Common myeloid progenitor, CD34-positive (primary cell): ENCODE measurements around the gene RGS11.

Experiments used
- CTCF ChIA-PET: fragments of 350-600 bp; sonication (Branson Sonifier 250); formaldehyde crosslinking; loops from one replicate; lab custom pipeline; 2021; ENCODE audit warnings: antibody characterized with exemption; lab: Charles Lee
- POLR2A ChIA-PET: fragments of 350-600 bp; sonication (Branson Sonifier 250); formaldehyde crosslinking; loops from one replicate; lab custom pipeline; 2021; ENCODE audit warnings: antibody characterized with exemption; lab: Charles Lee
- DNase-seq, 3 donors: peaks; one replicate each; pipeline versions ENCODE4 v3.0.0 to v3.0.0-alpha.2; 2013
- H3K27ac ChIP-seq, 2 experiments: 1 replicate in 1 of 2; 2 replicates in 1 of 2; pipeline ENCODE4 v1.7.0; 2013; ENCODE audit warnings: inconsistent platforms in 2 of 2, low read length in 2 of 2, mild to moderate bottlenecking in 2 of 2, low read depth in 1 of 2, moderate library complexity in 1 of 2; ENCODE audit not compliant: severe bottlenecking in 2 of 2, insufficient read depth in 1 of 2, poor library complexity in 1 of 2
- H3K27me3 ChIP-seq, 5 experiments: replicated peaks in 2 of 5; 1 replicate in 3 of 5; 2 replicates in 2 of 5; pipeline versions ENCODE4 v1.6.1 to v1.7.0; 2013; ENCODE audit warnings: low read length in 4 of 5, mild to moderate bottlenecking in 2 of 5, moderate library complexity in 2 of 5, inconsistent platforms in 1 of 5; ENCODE audit not compliant: insufficient read depth in 5 of 5, control insufficient read depth in 4 of 5
- H3K36me3 ChIP-seq, 4 experiments: 1 replicate in 2 of 4; 2 replicates in 2 of 4; pipeline versions ENCODE4 v1.6.1 to v1.7.0; 2013; ENCODE audit warnings: low read length in 3 of 4, control low read depth in 1 of 4, mild to moderate bottlenecking in 1 of 4; ENCODE audit not compliant: control insufficient read depth in 4 of 4, insufficient read depth in 4 of 4
- H3K4me1 ChIP-seq, 4 experiments: 1 replicate in 3 of 4; 2 replicates in 1 of 4; pipeline versions ENCODE4 v1.6.1 to v1.7.1; 2013; ENCODE audit warnings: low read length in 3 of 4, mild to moderate bottlenecking in 3 of 4, control low read depth in 1 of 4, inconsistent platforms in 1 of 4, moderate library complexity in 1 of 4; ENCODE audit not compliant: control insufficient read depth in 4 of 4, insufficient read depth in 4 of 4; ENCODE audit errors: control extremely low read depth in 1 of 4
- H3K4me3 ChIP-seq, 7 experiments: 1 replicate in 4 of 7; 2 replicates in 3 of 7; pipeline versions ENCODE4 v1.5.1 to v1.7.0; 2013; ENCODE audit warnings: mild to moderate bottlenecking in 7 of 7, low read length in 6 of 7, moderate library complexity in 6 of 7, inconsistent platforms in 2 of 7, low read depth in 2 of 7, control low read depth in 1 of 7; ENCODE audit not compliant: insufficient read depth in 4 of 7, control insufficient read depth in 1 of 7; ENCODE audit errors: extremely low read depth in 1 of 7
- H3K9me3 ChIP-seq, 5 experiments: 1 replicate in 4 of 5; 2 replicates in 1 of 5; pipeline versions ENCODE4 v1.6.1 to v1.7.1; 2013; ENCODE audit warnings: low read length in 4 of 5, mild to moderate bottlenecking in 2 of 5, inconsistent platforms in 1 of 5, low read depth in 1 of 5, moderate library complexity in 1 of 5; ENCODE audit not compliant: control insufficient read depth in 4 of 5, insufficient read depth in 2 of 5; ENCODE audit errors: control extremely low read depth in 1 of 5
- WGBS: methylation state at CpG from one replicate; pipeline ENCODE4 v1.1.5; 2013; ENCODE audit not compliant: insufficient coverage; 5-methylcytosine and 5-hydroxymethylcytosine counted together

The RGS11 gene

GRCh38 chr16:275041-275641 is 603 bp downstream of the RGS11 start:
- CTCF ChIA-PET = no interaction called here
- DNase-seq = peak in 1 of 3 donors; percentile 35
- 1% methylated on average over 31 of the region's 58 CpGs for WGBS
- Histone ChIP-seq H3K27me3 (peaks cover 0 to 35% (median 7%) of the 10 kb centered on the region in 5 experiments), H3K36me3 (no peaks in the 10 kb centered on the region), H3K27ac (no peak overlapping the region), H3K9me3 (no peaks in the 10 kb centered on the region), H3K4me1 (peaks cover 0 to 26% (median 15%) of the 10 kb centered on the region in 4 experiments), H3K4me3 (peak overlapping the region in 6 of 7 experiments; percentile 22 to 69 (median 44))
- POLR2A ChIA-PET = no interaction called here

DNA sequence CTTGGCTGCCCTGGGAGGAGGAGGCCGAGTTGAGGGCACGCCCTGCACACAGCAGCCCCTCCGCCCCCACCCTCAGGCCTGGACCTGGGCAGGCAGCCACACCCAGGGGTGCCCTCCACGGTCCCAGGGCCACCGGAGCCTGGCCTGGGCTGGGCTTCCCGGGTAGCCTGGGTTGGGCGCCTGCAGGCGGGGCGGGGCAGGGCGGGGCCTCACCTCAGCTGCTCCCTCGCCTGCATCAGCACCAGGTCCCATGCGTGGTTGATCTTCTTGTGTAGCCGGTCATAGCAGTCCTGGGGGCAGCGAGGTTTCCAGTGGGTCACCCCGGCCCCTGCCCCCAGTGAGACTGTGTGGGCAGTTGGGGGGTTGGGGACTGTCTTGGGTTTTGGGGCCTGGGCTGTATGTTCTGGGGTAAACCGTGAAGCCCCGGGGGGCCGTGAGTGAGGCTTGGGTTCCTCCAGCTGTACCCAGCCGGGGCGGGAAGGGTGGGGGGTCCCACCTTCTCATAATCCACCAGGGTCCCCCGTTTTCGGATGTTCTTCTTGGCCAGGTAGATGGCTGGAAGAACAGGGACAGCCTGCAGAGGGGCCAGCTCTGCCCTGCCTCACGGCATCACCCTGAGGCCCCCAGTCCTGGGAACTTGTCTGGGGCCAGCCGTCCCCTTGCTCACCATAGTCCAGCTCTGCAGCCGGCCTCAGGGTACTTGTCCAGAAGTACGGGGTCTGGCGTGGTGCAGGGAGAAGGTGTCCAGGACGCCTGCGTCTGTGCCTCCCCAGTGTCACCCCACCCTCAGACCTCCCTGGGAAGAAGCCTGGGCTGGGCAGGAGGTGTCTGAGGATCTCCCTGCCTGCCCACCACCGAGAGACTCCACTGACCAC is 2.0 kb downstream of the RGS11 start:
- WGBS = 94% methylated on average over 15 of the region's 30 CpGs
- Histone ChIP-seq H3K36me3 (no peaks in the 10 kb centered on the region), H3K4me1 (peaks cover 0 to 14% (median 7%) of the 10 kb centered on the region in 4 experiments), H3K4me3 (no peak overlapping the region), H3K27ac (no peak overlapping the region), H3K9me3 (no peaks in the 10 kb centered on the region), H3K27me3 (peaks cover 0 to 27% (median 7%) of the 10 kb centered on the region in 5 experiments)
- POLR2A ChIA-PET = no interaction called here
- no peak for DNase-seq
- CTCF ChIA-PET = no interaction called here

GRCh38 chr16:272633-273546 is 2.9 kb downstream of the RGS11 start:
- Histone ChIP-seq H3K36me3 (no peaks in the 10 kb centered on the region), H3K9me3 (no peaks in the 10 kb centered on the region), H3K4me3 (no peak overlapping the region), H3K4me1 (peaks cover 0 to 9% (median 6%) of the 10 kb centered on the region in 4 experiments), H3K27ac (no peak overlapping the region), H3K27me3 (peaks cover 0 to 27% (median 7%) of the 10 kb centered on the region in 5 experiments)
- no peak for DNase-seq
- 96% methylated on average over 34 of the region's 36 CpGs for WGBS
- ChIA-PET CTCF (no interaction called here), POLR2A (no interaction called here)

DNA sequence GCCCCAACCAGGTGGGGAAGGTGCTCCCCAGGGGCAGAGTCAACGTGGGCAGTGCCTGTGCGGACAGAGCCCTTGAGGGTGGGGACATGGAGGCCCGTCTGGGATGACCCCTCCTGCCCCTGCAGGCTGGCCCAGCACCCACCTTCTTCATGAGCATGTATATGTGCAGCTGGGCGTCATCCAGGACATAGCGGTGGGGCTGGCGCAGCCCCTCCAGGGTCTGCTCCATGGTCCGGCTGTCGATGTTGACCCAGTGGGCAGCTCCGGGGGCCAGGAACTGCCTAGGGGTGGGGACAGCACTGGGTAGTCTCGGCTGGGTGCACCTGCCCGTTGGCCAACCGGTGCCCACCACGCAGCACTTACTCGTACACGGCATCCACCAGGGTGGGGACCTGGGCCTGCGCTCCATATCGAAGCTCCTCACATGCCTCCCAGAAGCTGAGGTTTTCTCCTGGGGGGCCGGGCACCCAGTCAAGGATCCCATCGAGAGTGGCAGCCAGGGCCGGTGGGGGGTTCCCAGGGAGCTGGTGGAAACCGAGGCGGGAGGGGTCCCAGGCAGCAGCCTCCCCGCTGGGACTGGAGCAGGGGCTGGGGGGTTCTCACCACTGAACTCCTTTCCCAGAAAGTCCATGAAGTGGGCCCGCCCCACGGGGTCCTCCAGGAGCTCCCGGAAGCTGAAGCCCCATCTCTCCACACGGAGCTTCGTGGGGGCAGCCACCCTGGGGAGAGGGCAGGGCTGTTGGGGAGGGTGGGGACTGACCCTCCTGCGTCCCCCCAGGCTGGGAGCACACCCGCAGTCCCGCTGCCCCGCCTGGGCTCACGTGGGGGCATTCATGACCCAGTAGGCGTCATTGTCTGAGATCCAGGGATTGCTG is 5.1 kb downstream of the RGS11 start:
- Histone ChIP-seq H3K4me3 (no peak overlapping the region), H3K27me3 (peaks cover 0 to 16% (median 5%) of the 10 kb centered on the region in 5 experiments), H3K36me3 (peaks cover 0 to 4% (median 2%) of the 10 kb centered on the region in 4 experiments), H3K9me3 (no peaks in the 10 kb centered on the region), H3K27ac (no peak overlapping the region), H3K4me1 (peaks cover 0 to 7% (median 6%) of the 10 kb centered on the region in 4 experiments)
- WGBS = 95% methylated on average over 27 of the region's 34 CpGs
- POLR2A ChIA-PET = no interaction called here
- CTCF ChIA-PET = interaction anchor here (1.1 kb wide), 2 partner anchors 14 to 19 kb away, joined by 3 read pairs; no protein-coding TSS in a partner anchor
- no peak for DNase-seq

- peaks cover 0 to 14% (median 9%) of the 10 kb centered on the region in 4 experiments for H3K36me3 ChIP-seq
- H3K4me1 ChIP-seq = no peaks in the 10 kb centered on the region
- CTCF ChIA-PET = no interaction called here
- H3K9me3 ChIP-seq = no peaks in the 10 kb centered on the region
- DNase-seq = no peak
- WGBS = 96% methylated on average over 22 of the region's 24 CpGs
- H3K27ac ChIP-seq = no peak overlapping the region
- peaks cover 0 to 6% (median 0%) of the 10 kb centered on the region in 5 experiments for H3K27me3 ChIP-seq
- H3K4me3 ChIP-seq = no peak overlapping the region
- POLR2A ChIA-PET = no interaction called here
These were observed 6.5 kb downstream of the RGS11 start for GRCh38 chr16:269061-269796.
